Fibroblast of villous mesenchyme (primary cell): Measurements from ENCODE around the gene LRRC39. TPM values are rescaled to one million over a fixed set of nuclear protein-coding genes. Genes with fewer than 3 reads are reported as not detected.
A peak's percentile ranks its signal among the peaks of the same experiment; 100 is the strongest.
"Not testable (repeated sequence)": the region's sequence is repeated elsewhere in the genome, so short reads cannot be mapped to it uniquely, and the experiment has no call there.

ENCODE experiments used
- DNase-seq: peaks from one replicate; pipeline ENCODE4 v3.0.0-alpha.2; 2010; ENCODE audit warnings: low read depth
- H3K4me3 ChIP-seq: 2 replicates; pipeline ENCODE4 v1.5.1; 2011; ENCODE audit warnings: low read depth, mild to moderate bottlenecking, low read length
- CTCF ChIP-seq: IDR thresholded peaks from 2 replicates; pipeline ENCODE4 v1.5.1; 2012; ENCODE audit warnings: low read depth, mild to moderate bottlenecking, low read length; ENCODE audit not compliant: insufficient read depth
- total RNA-seq: library from RNA; depleted of rRNA; stranded (reverse); fragments of >200 nt; gene quantifications from 2 replicates; pipeline ENCODE4 v1.2.3, GENCODE V29; 2012

LRRC39 gene
- total RNA-seq, 1 donor = not detected

GRCh38 chr1:100206301-100206700 is 28.2 kb upstream of the LRRC39 start:
- no peak for TF ChIP-seq CTCF
- no peak for DNase-seq

GRCh38 chr1:100205593-100205992 is 27.5 kb upstream of the LRRC39 start:
- H3K4me3 ChIP-seq, DNase-seq: not testable (repeated sequence)

More at GRCh38 chr1:100206301-100206700, 28.2 kb upstream of the LRRC39 start:
- H3K4me3 ChIP-seq = no peak overlapping the region

GRCh38 chr1:100205103-100205502 is 27.0 kb upstream of the LRRC39 start:
- not testable (repeated sequence) for DNase-seq, H3K4me3 ChIP-seq

GRCh38 chr1:100202703-100203102 is 24.6 kb upstream of the LRRC39 start:
- not testable (repeated sequence) for DNase-seq, H3K4me3 ChIP-seq

- not testable (repeated sequence) for H3K4me3 ChIP-seq, DNase-seq
These were observed 22.0 kb upstream of the LRRC39 start for GRCh38 chr1:100200060-100200459.

- DNase-seq = no peak
- H3K4me3 ChIP-seq = no peak overlapping the region
- TF ChIP-seq CTCF = no peak
These were observed 20.5 kb upstream of the LRRC39 start for GRCh38 chr1:100198596-100198995.

GRCh38 chr1:100188617-100189016 is 10.6 kb upstream of the LRRC39 start:
- H3K4me3 ChIP-seq = no peak overlapping the region
- TF ChIP-seq CTCF = no peak
- peak; percentile 66 for DNase-seq

GRCh38 chr1:100187912-100188311 is 9.9 kb upstream of the LRRC39 start:
- DNase-seq = peak; percentile 61
- no peak for TF ChIP-seq CTCF
- H3K4me3 ChIP-seq = no peak overlapping the region

- DNase-seq = no peak
- no peak overlapping the region for H3K4me3 ChIP-seq
- TF ChIP-seq CTCF = no peak
These were observed 6.5 kb upstream of the LRRC39 start for GRCh38 chr1:100184536-100184935.
